ENCODE results near the gene CCNDBP1. TPM values are rescaled to one million over a fixed set of nuclear protein-coding genes. Genes with fewer than 3 reads are reported as not detected.
"Not testable (repeated sequence)": the region's sequence is repeated elsewhere in the genome, so short reads cannot be mapped to it uniquely, and the experiment has no call there.

Gene CCNDBP1
- polyA plus RNA-seq, 4 donors = 51.5 to 59.5 (median 53.9) TPM

DNA sequence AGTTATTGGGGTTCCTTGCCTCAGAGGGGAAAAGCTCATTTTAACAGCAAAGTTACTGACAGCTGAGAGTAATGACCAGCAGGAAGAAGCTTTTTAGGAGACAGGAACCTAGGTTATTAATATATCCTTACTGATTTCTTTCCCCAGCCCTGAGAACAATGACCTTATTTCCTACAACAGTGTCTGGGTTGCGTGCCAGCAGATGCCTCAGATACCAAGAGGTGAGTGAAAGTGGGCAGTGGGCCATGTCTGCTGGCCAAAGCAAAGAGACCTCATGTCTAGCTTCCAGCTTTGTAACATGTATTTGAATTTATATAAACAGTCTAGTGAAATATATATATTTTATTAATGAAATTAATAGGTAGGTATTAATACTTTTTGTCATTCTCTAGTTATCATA lies 5.0 kb downstream of the CCNDBP1 start:
- DNase-seq (ENCODE audit: low read depth in 4 of 4, low spot score in 2 of 4) = no peak

DNA sequence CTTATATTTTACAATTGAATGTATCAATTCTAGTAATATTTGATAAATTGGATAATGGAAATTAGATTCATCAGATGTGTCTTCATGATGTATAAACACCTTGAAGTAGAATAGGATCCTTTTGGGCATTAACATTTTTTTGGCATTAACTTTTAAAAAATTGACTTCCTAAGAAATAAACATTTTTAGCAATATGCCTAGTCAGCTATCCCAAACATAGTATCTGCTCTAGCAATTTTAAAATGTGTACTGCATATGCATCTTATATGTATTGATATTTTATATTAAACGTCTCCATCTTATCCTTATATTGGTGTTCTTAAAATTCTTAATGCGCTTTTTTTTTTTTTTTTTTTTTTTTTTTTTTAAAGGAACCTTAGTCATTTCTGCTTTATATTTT lies 8.5 kb downstream of the CCNDBP1 start:
- no peak for DNase-seq (ENCODE audit: low read depth in 4 of 4, low spot score in 2 of 4)

DNA sequence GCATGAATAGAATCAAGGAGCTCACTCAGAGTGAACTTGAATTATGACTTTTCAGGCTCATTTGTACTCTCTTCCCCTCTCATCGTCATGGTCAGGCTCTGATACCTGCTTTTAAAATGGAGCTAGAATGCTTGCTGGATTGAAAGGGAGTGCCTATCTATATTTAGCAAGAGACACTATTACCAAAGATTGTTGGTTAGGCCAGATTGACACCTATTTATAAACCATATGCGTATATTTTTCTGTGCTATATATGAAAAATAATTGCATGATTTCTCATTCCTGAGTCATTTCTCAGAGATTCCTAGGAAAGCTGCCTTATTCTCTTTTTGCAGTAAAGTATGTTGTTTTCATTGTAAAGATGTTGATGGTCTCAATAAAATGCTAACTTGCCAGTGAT lies 9.6 kb downstream of the CCNDBP1 start:
- DNase-seq (ENCODE audit: low read depth in 4 of 4, low spot score in 2 of 4) = no peak

DNA sequence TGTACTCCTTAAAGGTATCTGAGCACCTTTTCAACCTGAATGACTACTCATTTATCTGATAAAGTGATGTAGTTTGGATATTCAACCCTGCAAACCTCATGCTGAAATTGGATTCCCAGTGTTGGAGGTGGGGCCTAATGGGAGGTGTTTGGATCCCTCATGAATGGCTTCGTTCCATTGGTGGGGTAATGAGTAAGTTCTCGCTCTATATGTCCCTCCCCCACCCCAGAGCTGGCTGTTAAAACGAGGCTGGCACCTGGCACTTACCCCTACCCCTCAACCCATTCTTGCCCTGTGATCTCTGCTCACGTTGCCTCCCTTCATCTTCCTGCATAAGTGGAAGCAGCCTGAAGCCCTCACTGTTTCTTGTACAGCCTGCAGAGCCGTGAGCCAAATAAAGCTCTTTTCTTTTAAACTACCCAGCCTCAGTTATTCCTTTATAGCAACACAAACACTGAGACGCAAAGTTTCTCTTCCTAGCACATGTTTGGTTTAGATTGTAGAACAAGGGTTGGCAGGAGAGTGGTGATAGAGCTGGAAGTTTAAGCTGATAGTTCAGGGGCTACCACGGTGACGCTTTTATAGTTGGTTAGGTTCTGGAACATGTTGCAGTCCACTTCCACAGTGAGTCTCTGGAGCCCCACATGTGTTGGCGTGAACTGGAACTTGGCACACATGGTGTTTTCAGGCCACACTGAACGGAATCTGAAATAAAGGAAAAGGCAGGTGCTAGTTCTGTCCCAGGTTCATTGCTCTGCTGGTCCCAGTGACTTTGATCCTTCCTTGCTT lies 11.8 kb downstream of the CCNDBP1 start:
- DNase-seq (ENCODE audit: low read depth in 4 of 4, low spot score in 2 of 4) = no peak

DNA sequence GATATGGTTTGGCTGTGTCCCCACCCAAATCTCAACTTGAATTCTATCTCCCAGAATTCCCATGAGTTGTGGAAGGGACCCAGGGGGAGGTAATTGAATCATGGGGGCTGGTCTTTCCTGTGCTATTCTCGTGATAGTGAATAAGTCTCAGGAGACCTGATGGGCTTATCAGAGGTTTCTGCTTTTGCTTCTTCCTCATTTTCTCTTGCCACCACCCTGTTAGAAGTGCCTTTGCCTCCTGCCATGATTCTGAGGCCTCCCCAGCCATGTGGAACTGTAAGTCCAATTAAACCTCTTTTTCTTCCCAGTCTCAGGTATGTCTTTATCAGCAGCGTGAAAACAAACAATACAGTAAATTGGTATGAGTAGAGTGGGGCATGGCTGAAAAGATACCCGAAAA lies 12.6 kb downstream of the CCNDBP1 start:
- not testable (repeated sequence) for DNase-seq (ENCODE audit: low read depth in 4 of 4, low spot score in 2 of 4)

DNA sequence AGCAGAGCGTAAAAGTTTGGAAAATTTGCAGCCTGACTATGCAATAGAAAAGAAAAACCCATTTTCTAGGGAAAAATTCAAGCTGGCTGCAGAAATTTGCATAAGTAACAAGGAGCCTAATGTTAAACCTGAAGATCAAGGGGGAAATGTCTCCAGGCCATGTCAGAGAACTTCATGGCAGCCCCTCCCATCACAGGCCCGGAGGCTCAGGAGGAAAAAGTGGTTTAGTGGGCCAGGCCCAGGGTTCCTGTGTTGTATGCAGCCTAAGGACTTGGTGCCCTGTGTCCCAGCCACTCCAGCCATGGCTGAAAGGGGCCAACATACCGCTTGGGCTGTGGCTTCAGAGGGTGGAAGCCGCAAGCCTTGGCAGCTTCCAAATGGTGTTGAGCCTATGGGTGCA lies 13.4 kb downstream of the CCNDBP1 start:
- DNase-seq (ENCODE audit: low read depth in 4 of 4, low spot score in 2 of 4) = not testable (repeated sequence)

DNA sequence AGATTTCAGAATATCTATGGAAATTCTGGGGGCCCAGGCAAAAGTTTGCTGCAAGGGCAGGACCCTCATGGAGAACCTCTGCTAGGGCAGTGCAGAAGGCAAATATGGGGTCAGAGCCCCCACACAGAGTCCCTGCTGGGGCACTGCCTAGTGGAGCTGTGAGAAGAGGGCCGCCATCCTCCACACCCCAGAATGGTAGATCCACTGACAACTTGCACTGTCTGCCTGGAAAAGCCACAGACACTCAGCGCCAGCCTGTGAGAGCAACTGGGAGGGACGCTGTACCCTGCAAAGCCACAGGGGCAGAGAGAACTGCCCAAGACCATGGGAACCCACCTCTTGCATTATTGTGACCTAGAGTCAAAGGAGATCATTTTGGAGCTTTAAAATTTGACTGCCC lies 13.8 kb downstream of the CCNDBP1 start:
- no peak for DNase-seq (ENCODE audit: low read depth in 4 of 4, low spot score in 2 of 4)

DNA sequence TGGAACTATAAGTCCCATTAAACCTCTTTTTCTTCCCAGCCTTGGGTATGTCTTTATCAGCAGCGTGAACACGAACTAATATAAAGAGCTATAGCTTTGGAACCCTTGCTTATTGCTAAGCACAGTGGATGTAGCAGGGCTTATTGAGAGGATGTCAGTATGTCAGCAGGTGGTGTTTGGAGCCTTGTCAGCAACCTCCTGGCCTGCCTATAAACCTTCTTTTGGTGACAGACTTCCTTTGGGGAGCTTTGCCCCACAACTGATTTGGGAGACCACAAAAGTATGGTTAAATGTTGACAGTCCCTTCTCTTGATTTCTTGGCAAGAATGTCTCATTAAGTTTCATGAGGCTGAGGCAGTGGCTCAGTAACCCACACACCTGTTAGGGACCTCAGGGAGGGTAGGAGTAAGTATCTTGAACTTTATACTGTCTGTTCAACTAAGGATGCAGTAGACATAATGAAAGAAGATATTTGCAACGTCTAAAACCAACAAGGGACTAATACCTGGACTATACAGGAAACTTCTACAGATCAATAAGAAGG lies 14.8 kb downstream of the CCNDBP1 start:
- no peak for DNase-seq (ENCODE audit: low read depth in 4 of 4, low spot score in 2 of 4)

DNA sequence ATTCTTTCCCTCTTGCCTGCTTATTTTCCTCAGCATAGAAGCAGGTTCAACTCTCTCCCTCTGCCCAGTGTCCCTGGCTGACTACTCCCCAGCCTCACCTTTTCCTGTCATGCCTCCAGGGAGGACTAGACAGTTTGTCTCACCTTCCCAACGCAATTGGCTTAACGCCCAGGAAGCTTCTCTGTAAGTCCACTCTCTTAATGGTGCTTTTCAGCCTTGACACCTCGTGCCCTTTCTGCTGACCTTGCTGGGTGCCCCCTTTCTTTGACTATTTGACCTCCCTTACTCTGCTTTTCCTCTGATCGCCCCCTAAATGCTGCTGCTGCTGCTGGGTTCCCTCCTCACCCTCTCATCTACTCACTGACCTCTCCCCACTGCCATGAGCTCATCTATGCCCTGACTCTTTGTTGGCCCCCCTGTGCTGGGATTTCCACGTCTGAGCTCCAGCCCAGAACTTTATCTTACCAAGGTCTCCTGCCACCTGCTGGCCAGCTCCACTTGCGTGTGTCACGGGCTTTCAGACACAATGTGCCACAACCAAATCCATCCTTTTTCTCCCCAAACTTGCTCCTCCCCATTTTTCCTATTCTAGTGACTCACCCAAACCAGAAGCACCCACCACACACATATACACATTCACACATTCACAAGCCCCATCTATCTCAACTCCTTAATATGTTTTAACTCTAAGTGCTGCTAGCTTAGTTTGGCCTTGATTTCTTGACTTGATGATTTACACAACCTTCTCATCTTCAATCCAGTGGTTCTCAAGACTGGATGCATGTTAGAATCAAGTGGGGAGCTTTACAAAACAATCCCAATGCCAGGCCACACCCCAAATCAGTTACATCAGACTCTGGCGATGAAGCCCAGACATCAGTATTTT lies 19.1 kb downstream of the CCNDBP1 start:
- no peak for DNase-seq (ENCODE audit: low read depth in 4 of 4, low spot score in 2 of 4)

DNA sequence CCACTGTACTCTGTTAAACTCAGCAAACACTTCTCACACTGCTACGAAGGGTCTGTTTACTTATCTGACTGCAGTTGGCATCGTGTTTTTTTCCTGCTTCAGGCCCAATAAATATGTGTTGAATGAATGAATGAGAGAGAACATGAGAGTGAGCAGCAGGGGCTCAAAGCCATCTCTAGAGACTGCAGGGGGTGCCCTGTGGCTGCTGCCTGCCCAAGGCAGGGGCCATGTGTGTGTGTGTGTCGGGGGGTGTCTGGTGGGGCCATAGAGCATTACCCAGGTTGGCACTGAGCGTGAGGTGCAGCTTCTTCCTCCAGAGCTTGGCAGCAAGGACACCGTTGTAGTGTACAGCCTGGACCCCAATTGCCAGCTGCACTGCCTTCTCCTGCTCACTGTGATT lies 20.9 kb downstream of the CCNDBP1 start:
- no peak for DNase-seq (ENCODE audit: low read depth in 4 of 4, low spot score in 2 of 4)

DNA sequence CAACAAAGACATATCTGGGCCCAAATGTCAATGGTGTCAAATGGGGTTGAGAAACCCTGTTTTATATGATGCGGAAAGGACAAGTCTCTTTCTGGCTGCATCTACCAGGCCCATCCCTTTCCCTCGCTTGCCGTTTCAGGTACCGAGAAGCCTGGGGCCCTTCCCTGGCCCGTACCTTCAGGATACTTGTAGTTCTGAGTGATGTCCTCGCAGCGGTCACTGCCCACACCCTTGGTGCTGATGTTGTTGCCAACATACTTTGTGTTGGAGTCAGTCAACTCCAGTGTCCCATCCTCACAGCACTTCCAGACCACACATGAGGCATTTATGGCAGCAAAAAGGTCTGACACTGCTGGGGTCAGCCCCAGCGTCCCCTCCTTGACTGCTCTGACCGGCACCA lies 21.8 kb downstream of the CCNDBP1 start:
- no peak for DNase-seq (ENCODE audit: low read depth in 4 of 4, low spot score in 2 of 4)

DNA sequence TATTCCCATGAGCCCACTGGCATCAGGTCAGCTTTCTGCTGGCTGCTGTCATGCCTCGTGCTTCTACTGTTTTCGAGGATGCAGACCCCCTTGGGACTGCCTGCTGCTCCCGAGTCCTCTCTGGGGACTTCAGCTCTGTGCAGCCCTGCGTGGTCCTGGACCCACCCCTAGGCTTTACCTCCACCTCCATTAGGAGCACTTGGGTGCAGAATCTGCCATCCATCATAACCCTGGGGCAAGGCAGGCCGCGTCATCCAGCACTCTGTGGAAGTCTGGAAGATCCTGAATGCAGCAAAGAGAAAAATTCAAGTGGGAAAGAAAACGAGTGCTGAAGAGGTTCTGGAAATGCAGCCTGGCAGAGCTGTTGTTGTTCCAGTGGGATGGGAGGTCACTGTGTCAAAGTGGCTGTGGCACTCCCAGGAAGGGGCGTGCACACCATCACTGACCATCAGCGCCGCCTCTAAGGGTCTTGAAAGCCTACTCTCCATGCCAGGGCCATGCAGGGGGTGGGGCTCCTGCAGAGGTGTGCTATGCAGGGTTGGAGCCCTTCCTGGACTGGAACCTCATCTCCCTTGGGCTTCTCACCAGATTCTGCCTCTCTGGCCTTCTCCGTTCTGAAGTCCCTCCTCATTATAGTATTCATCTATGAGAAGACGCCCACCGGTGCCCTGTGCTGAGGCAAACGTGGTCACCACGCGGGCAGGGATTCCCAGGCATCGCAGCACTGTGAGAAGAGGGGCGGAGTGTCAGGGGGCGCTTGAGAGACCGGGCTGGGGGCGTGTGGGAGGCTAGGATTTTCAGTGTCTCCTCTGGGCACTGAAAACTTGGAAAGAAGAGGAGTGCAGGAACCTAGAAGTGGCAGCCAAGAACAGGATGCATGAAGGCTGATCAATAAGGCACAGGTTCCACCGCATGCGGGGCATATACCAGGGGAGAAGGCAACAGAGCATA lies 23.1 kb downstream of the CCNDBP1 start:
- DNase-seq (ENCODE audit: low read depth in 4 of 4, low spot score in 2 of 4) = no peak

DNA sequence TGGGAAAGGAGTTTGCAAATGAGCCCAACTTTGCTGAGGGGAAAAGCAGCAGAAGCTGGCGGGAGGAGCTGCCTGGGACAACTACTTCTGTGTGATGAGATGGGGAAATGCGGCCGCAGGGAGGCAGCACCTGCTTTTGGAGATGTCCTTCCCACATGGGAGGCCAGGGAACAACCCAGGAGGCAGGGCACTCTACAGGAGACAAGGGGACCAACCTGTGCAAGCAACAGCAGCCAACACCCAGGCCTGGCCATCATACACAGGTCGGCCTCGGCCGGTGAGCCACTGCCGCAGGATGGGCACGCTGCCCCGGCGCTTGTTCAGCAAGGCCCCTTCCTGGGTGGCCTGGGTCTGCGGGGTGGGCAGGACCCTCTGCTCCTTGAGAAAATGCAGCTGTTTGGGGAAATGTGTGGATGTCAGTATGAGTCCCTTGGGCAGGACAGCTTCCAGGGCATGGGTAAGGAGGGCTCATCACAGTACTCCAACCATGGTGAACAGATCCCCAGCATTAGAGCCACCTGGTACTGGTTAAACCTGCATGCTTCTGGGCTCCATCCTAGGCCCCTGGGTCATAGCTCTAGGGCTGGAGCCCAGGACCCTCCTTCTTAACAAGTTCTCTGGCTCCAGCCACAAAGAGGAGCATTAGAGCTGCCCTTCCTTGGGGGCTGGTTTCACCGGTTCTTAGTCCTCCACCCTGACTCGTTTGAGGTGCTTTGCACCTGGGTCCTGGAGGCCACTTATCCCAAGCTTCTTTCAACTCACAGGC lies 24.0 kb downstream of the CCNDBP1 start:
- DNase-seq (ENCODE audit: low read depth in 4 of 4, low spot score in 2 of 4) = no peak

DNA sequence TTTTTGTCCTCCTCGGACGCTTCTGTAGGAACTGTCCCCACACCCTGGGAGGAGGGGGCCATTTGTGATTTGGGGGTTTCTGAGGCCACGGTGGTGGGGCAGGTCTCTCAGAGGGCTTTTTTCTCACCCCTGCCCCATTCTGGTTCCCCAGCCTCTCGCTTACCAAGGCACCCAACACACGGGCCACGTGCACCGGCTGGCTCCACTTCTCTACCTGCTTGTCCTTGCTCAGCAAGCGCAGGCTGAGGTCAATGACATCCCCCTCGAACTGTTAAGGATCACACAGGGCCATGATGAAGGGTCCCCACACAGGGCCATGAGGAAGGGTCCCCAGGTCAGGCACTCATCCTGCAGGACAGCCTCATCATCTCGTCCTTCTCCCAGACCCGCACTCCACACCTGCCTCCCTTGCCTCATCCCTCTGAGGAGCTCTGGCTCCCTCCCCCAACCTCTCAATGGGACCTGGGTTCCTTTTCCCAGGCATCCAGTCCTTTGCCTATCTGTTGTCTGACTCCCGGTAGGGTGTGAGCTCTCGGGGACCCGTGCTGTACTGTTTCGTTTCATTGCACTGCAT lies 25.1 kb downstream of the CCNDBP1 start:
- no peak for DNase-seq (ENCODE audit: low read depth in 4 of 4, low spot score in 2 of 4)

DNA sequence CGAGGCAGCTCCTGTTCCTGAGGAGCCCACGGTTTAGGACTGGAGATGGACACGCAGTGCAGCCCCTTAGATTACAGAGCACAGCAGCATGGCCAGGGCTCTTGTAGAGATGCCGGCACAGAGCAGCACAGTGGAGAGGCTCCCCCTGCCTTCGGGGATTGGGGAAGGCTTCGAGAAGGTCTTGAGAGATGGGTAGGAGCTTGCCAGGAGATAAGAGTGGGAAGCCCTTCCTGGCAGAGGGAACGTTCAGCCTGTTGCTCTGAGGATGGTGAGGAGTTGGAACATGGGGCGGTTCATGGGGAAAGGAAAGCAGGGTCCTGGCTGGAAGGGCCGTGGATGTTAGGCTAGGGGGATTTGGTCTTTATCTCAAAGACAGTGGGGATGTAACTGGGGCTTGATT lies 25.6 kb downstream of the CCNDBP1 start:
- no peak for DNase-seq (ENCODE audit: low read depth in 4 of 4, low spot score in 2 of 4)

DNA sequence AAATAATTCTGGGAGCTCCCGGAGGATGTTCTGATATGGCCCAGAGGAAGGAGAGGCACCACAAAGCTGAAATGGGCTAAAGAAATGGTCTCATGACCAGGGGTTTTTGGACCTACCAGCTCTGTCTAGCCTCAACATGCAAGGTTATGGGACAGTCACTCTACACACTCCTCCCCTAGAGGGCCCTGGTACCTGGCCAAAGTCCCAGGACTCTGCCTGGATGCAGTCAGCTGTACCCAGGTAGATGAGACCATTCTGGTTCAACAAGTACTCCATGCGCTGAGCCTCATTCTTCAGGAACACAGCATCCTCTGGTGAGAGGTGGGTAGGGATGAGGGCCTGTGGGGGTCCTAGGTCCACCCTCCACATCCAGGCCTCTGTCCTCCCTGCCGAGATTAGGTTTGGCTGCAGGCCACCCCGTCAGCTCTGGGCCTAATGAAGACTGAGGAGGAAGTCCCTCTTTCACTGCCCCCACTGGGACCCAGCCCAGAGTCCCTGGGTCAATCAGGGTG lies 26.1 kb downstream of the CCNDBP1 start:
- DNase-seq (ENCODE audit: low read depth in 4 of 4, low spot score in 2 of 4) = no peak

DNA sequence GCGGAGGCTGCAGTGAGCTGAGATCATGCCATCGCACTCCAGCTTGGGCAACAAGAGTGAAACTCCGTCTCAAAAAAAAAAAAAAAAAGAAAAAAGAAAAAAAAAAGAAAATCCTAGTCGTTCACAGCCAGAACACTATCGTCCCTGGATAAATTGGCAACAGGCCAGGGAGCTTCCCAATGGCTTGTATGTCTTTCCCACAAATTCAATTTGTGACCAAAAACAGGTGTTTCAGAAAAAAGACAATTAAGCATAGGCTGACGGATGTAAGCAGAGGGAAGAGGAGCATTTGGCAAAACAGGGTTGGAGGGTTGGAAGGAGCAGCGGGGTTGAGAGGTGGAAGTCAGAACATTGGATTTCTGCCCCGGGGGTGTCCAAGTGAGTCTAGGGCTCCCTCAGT lies 27.1 kb downstream of the CCNDBP1 start:
- DNase-seq (ENCODE audit: low read depth in 4 of 4, low spot score in 2 of 4) = no peak

DNA sequence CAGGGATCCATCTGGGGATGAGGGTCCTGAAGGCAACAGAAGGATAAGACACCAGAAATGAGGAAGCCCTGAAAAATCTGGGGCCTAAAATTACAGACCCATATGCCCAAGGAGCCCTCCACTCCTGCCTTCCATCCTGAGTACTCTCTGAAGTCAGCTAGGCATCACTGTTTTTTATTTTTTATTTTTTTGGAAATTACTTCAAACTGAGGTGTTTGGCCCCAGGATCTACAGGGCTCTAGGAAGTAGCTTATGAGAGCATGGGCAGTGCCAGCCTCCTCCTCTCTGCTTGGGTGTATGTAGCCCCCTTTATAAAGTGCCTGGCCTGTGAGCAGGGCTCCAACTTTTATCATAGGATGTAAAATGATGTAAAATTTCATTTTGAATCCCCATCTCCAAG lies 27.7 kb downstream of the CCNDBP1 start:
- DNase-seq (ENCODE audit: low read depth in 4 of 4, low spot score in 2 of 4) = no peak

DNA sequence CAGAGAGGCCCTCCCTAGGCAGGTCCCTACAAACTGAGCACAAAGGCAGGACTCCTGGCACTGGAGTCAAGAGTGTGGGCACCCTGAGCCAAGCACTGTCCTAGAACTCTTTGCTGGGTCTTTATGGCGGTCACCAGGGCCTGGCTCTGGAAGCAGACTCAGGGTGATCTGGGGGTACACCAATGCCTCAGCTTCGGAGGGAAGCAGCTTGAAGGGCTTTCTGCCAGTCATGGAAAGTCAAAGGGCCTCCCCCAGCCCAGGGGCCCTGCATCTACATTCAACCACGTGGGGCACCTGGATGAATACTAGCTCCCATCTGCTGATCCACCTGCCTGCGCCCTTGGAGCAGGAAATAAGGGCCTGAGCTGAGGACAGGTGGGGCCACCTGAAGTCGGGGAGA lies 28.3 kb downstream of the CCNDBP1 start:
- no peak for DNase-seq (ENCODE audit: low read depth in 4 of 4, low spot score in 2 of 4)
